Esophagus squamous epithelium (tissue), 5 donors: Measurements from ENCODE around the gene DNM3. TPM values are rescaled to one million over a fixed set of nuclear protein-coding genes. Genes with fewer than 3 reads are reported as not detected.

Experiments used
- DNase-seq: peaks from one replicate; lab custom pipeline; 2025; lab: John Stamatoyannopoulos, UW
- H3K27ac ChIP-seq, 4 donors: fragments of 200-600 bp; sonication (generic); one replicate each; pipeline ENCODE4 v1.5.1; 2016 to 2019; ENCODE audit warnings: mild to moderate bottlenecking in 1 of 4
- H3K27me3 ChIP-seq, 4 donors: fragments of 200-600 bp; sonication (generic); 1 replicate in 3 of 4; 2 replicates in 1 of 4; pipeline versions ENCODE4 v1.5.1 to v1.6.0; 2017 to 2021; ENCODE audit warnings: antibody characterized with exemption in 1 of 4
- H3K36me3 ChIP-seq, 3 donors: fragments of 200-600 bp; sonication (generic); one replicate each; pipeline ENCODE4 v1.5.1; 2016 to 2019
- H3K4me1 ChIP-seq, 3 donors: fragments of 200-600 bp; sonication (generic); one replicate each; pipeline ENCODE4 v1.5.1; 2017 to 2019
- H3K4me3 ChIP-seq, 4 donors: fragments of 200-600 bp; sonication (generic); 1 replicate in 3 of 4; 2 replicates in 1 of 4; pipeline ENCODE4 v1.5.1; 2016 to 2019; ENCODE audit warnings: mild to moderate bottlenecking in 2 of 4, moderate library complexity in 1 of 4
- H3K9me3 ChIP-seq, 3 donors: fragments of 200-600 bp; sonication (generic); one replicate each; pipeline ENCODE4 v1.5.1; 2016 to 2019
- CTCF ChIP-seq, 6 experiments: fragments of 450-650 bp in 4 of 6; fragments of 200-600 bp in 2 of 6; sonication (generic) in 2 of 6; IDR thresholded peaks; one replicate each; pipeline ENCODE4 v1.5.1; 2016 to 2019; ENCODE audit warnings: antibody characterized with exemption in 6 of 6, mild to moderate bottlenecking in 4 of 6, moderate library complexity in 4 of 6
- POLR2A ChIP-seq, 4 donors: fragments of 450-650 bp; IDR thresholded peaks; one replicate each; pipeline ENCODE4 v1.6.1; 2017; ENCODE audit warnings: antibody characterized with exemption in 4 of 4, mild to moderate bottlenecking in 4 of 4, moderate library complexity in 3 of 4
- WGBS, 2 donors: methylation state at CpG; one replicate each; pipeline ENCODE4 v1.1.5; 2018; 5-methylcytosine and 5-hydroxymethylcytosine counted together
- intact Hi-C: fragments of 100-400 bp; cut with DNase I; formaldehyde crosslinking; loops from one replicate; pipeline ENCODE4 v1.15.0; 2022
- total RNA-seq, 4 donors: library from RNA; depleted of rRNA; stranded (reverse); fragments of >200 nt; gene quantifications; one replicate each; pipeline ENCODE4 v1.1.0, GENCODE V29; 2016
- donor health status: DM: yes; HTN: yes; CAD: no.

DNM3 gene
- total RNA-seq, 4 donors from 2014 or later = 0.91 to 3.2 (median 1.8) TPM

GRCh38 chr1:171983584-171983983, 142.3 kb downstream of the DNM3 start:
- H3K9me3 ChIP-seq = no peaks in the 10 kb centered on the region
- H3K27ac ChIP-seq = no peak overlapping the region
- H3K4me3 ChIP-seq = no peak overlapping the region
- peak in 1 of 6 experiments; percentile 38 for TF ChIP-seq CTCF (IDR thresholded peaks at IDR 0.05)
- no peak for TF ChIP-seq POLR2A (IDR thresholded peaks at IDR 0.05)
- intact Hi-C loops = loop anchor here (5.0 to 10.0 kb wide), 2 partner anchors 181 to 349 kb away; no protein-coding TSS in a partner anchor
- WGBS, 2 donors = 33 to 53% methylated on average over 1 of the region's 1 CpG
- DNase-seq = no peak
- peaks cover 0 to 6% (median 0%) of the 10 kb centered on the region in 3 donors for H3K36me3 ChIP-seq
- H3K27me3 ChIP-seq = no peaks in the 10 kb centered on the region
- H3K4me1 ChIP-seq = peaks cover 0 to 8% (median 0%) of the 10 kb centered on the region in 3 donors

GRCh38 chr1:171984262-171984661, 143.0 kb downstream of the DNM3 start:
- H3K27me3 ChIP-seq = no peaks in the 10 kb centered on the region
- intact Hi-C loops = loop anchor here (5.0 to 10.0 kb wide), 2 partner anchors 182 to 349 kb away; no protein-coding TSS in a partner anchor
- H3K4me1 ChIP-seq = peaks cover 0 to 8% (median 0%) of the 10 kb centered on the region in 3 donors
- no peaks in the 10 kb centered on the region for H3K9me3 ChIP-seq
- no peak for DNase-seq
- no peak overlapping the region for H3K27ac ChIP-seq
- H3K4me3 ChIP-seq = no peak overlapping the region
- peaks cover 0 to 7% (median 0%) of the 10 kb centered on the region in 3 donors for H3K36me3 ChIP-seq
- WGBS, 2 donors = 55 to 71% methylated on average over 7 of the region's 7 CpGs
- TF ChIP-seq CTCF (IDR thresholded peaks at IDR 0.05) (no peak), POLR2A (IDR thresholded peaks at IDR 0.05) (no peak)

GRCh38 chr1:171984850-171985485, 143.7 kb downstream of the DNM3 start:
- no peak for DNase-seq
- H3K36me3 ChIP-seq = peaks cover 0 to 7% (median 0%) of the 10 kb centered on the region in 3 donors
- H3K4me1 ChIP-seq = peaks cover 0 to 8% (median 0%) of the 10 kb centered on the region in 3 donors

GRCh38 chr1:171985639-171986038, 144.3 kb downstream of the DNM3 start:
- intact Hi-C loops = loop anchor here (10.0 kb wide), 1 partner anchor 351 kb away; no protein-coding TSS in a partner anchor
- Histone ChIP-seq H3K4me1 (peaks cover 0 to 8% (median 0%) of the 10 kb centered on the region in 3 donors), H3K27me3 (no peaks in the 10 kb centered on the region), H3K9me3 (no peaks in the 10 kb centered on the region), H3K27ac (no peak overlapping the region), H3K4me3 (no peak overlapping the region), H3K36me3 (peaks cover 0 to 7% (median 0%) of the 10 kb centered on the region in 3 donors)
- 51 to 53% methylated on average over 2 of the region's 2 CpGs for WGBS, 2 donors
- no peak for DNase-seq
- peak in 1 of 6 experiments; percentile 32 for TF ChIP-seq CTCF (IDR thresholded peaks at IDR 0.05)
- no peak for TF ChIP-seq POLR2A (IDR thresholded peaks at IDR 0.05)

More at GRCh38 chr1:171984850-171985485, 143.7 kb downstream of the DNM3 start:
- intact Hi-C loops = loop anchor here (5.0 to 10.0 kb wide), 2 partner anchors 183 to 350 kb away; no protein-coding TSS in a partner anchor
- Histone ChIP-seq H3K27ac (no peak overlapping the region), H3K9me3 (no peaks in the 10 kb centered on the region), H3K27me3 (no peaks in the 10 kb centered on the region), H3K4me3 (no peak overlapping the region)
- WGBS, 2 donors = 23 to 27% methylated on average over 3 of the region's 3 CpGs
- TF ChIP-seq POLR2A (IDR thresholded peaks at IDR 0.05) (no peak), CTCF (IDR thresholded peaks at IDR 0.05) (peak; percentile 60 to 76 (median 65))
